Urinary bladder (tissue), 4 donors: ENCODE measurements around the gene EIF2AK3. TPM values are rescaled to one million over a fixed set of nuclear protein-coding genes. Genes with fewer than 3 reads are reported as not detected.
"Not testable (repeated sequence)": the region's sequence is repeated elsewhere in the genome, so short reads cannot be mapped to it uniquely, and the experiment has no call there.

Experiments
- DNase-seq: peaks from one replicate; pipeline ENCODE4 v3.0.0-alpha.2; 2015; ENCODE audit errors: extremely low spot score
- H3K27ac ChIP-seq: one replicate; pipeline ENCODE4 v1.5.1; 2013; ENCODE audit warnings: low read depth, mild to moderate bottlenecking, moderate library complexity
- H3K36me3 ChIP-seq: one replicate; pipeline ENCODE4 v1.6.1; 2013; ENCODE audit warnings: mild to moderate bottlenecking, moderate library complexity; ENCODE audit not compliant: insufficient read depth
- H3K4me1 ChIP-seq: one replicate; pipeline ENCODE4 v1.6.1; 2013; ENCODE audit warnings: mild to moderate bottlenecking, moderate library complexity; ENCODE audit not compliant: insufficient read depth
- H3K4me3 ChIP-seq: one replicate; pipeline ENCODE4 v1.5.1; 2013; ENCODE audit warnings: low read depth, low read length
- WGBS: extraction: QIAGEN DNeasy Blood & Tissue Kit; methylation state at CpG from one replicate; pipeline ENCODE4 v1.1.7; 2013; 5-methylcytosine and 5-hydroxymethylcytosine counted together
- polyA plus RNA-seq: library from polyadenylated mRNA; stranded (reverse); fragments of 200-250 nt; gene quantifications from one replicate; pipeline ENCODE4 v1.2.3, GENCODE V29; 2013
- total RNA-seq: library from RNA; depleted of rRNA; stranded (reverse); fragments of >200 nt; gene quantifications from one replicate; pipeline ENCODE4 v1.2.3, GENCODE V29; 2014
- donor health status: healthy with polysubstance abuse.
- donor health status: healthy.

EIF2AK3 gene
- total and polyA plus RNA-seq, 2 donors = 12.5 to 64.5 TPM

- Histone ChIP-seq H3K27ac (no peak overlapping the region), H3K4me3 (no peak overlapping the region), H3K4me1 (no peaks in the 10 kb centered on the region), H3K36me3 (no peaks in the 10 kb centered on the region)
- 73% methylated on average over 2 of the region's 2 CpGs for WGBS
- no peak for DNase-seq
These were observed 27.4 kb upstream of the EIF2AK3 start for GRCh38 chr2:88654714-88655113.

- DNase-seq = no peak
- Histone ChIP-seq H3K4me1 (no peaks in the 10 kb centered on the region), H3K4me3 (no peak overlapping the region), H3K36me3 (no peaks in the 10 kb centered on the region), H3K27ac (no peak overlapping the region)
- 88% methylated on average over 1 of the region's 1 CpG for WGBS
These were observed 24.4 kb upstream of the EIF2AK3 start for GRCh38 chr2:88651646-88652045.

- not testable (repeated sequence) for H3K4me3 ChIP-seq, H3K36me3 ChIP-seq, DNase-seq, H3K27ac ChIP-seq, H3K4me1 ChIP-seq
- WGBS = 63% methylated on average over 2 of the region's 2 CpGs
These were observed 18.1 kb upstream of the EIF2AK3 start for GRCh38 chr2:88645291-88645882.

- Histone ChIP-seq H3K4me3 (no peak overlapping the region), H3K4me1 (no peaks in the 10 kb centered on the region), H3K36me3 (no peaks in the 10 kb centered on the region), H3K27ac (no peak overlapping the region)
- WGBS = 43% methylated on average over 3 of the region's 3 CpGs
- no peak for DNase-seq
These were observed 15.0 kb upstream of the EIF2AK3 start for GRCh38 chr2:88642278-88642677.

- H3K4me1 ChIP-seq = no peaks in the 10 kb centered on the region
- no peak for DNase-seq
- no peak overlapping the region for H3K27ac ChIP-seq
- H3K36me3 ChIP-seq = no peaks in the 10 kb centered on the region
- 97% methylated on average over 7 of the region's 7 CpGs for WGBS
- H3K4me3 ChIP-seq = no peak overlapping the region
These were observed 14.1 kb upstream of the EIF2AK3 start for GRCh38 chr2:88641330-88641729.

GRCh38 chr2:88639865-88640264, 12.6 kb upstream of the EIF2AK3 start:
- H3K4me3 ChIP-seq = no peak overlapping the region
- no peak for DNase-seq
- no peak overlapping the region for H3K27ac ChIP-seq
- 70% methylated on average over 1 of the region's 1 CpG for WGBS
- no peaks in the 10 kb centered on the region for H3K4me1 ChIP-seq
- no peaks in the 10 kb centered on the region for H3K36me3 ChIP-seq

- no peak for DNase-seq
- Histone ChIP-seq H3K27ac (no peak overlapping the region), H3K4me3 (no peak overlapping the region), H3K36me3 (no peaks in the 10 kb centered on the region), H3K4me1 (no peaks in the 10 kb centered on the region)
- WGBS = 77% methylated on average over 3 of the region's 3 CpGs
These were observed 11.5 kb upstream of the EIF2AK3 start for GRCh38 chr2:88638743-88639142.

GRCh38 chr2:88638123-88638650, 10.9 kb upstream of the EIF2AK3 start:
- no peaks in the 10 kb centered on the region for H3K4me1 ChIP-seq

GRCh38 chr2:88637464-88637863, 10.2 kb upstream of the EIF2AK3 start:
- 57% methylated on average over 2 of the region's 2 CpGs for WGBS
- no peak overlapping the region for H3K4me3 ChIP-seq
- no peaks in the 10 kb centered on the region for H3K4me1 ChIP-seq
- H3K27ac ChIP-seq = no peak overlapping the region
- DNase-seq = no peak
- no peaks in the 10 kb centered on the region for H3K36me3 ChIP-seq

More at GRCh38 chr2:88638123-88638650, 10.9 kb upstream of the EIF2AK3 start:
- no peak overlapping the region for H3K27ac ChIP-seq
- no peak for DNase-seq
- no peaks in the 10 kb centered on the region for H3K36me3 ChIP-seq
- no peak overlapping the region for H3K4me3 ChIP-seq
- WGBS = 54% methylated on average over 2 of the region's 2 CpGs

- Histone ChIP-seq H3K4me3 (no peak overlapping the region), H3K36me3 (no peaks in the 10 kb centered on the region), H3K4me1 (no peaks in the 10 kb centered on the region), H3K27ac (no peak overlapping the region)
- no peak for DNase-seq
- 90% methylated on average over 1 of the region's 1 CpG for WGBS
These were observed 8.8 kb upstream of the EIF2AK3 start for GRCh38 chr2:88636026-88636425.

GRCh38 chr2:88632569-88632968, 5.3 kb upstream of the EIF2AK3 start:
- Histone ChIP-seq H3K4me1 (no peaks in the 10 kb centered on the region), H3K4me3 (no peak overlapping the region), H3K27ac (no peak overlapping the region), H3K36me3 (no peaks in the 10 kb centered on the region)
- 91% methylated on average over 3 of the region's 3 CpGs for WGBS
- no peak for DNase-seq

GRCh38 chr2:88628571-88628939, 1.3 kb upstream of the EIF2AK3 start:
- H3K4me1 ChIP-seq = no peaks in the 10 kb centered on the region
- no peak for DNase-seq
- peak overlapping the region; percentile 62 for H3K27ac ChIP-seq
- 91% methylated on average over 8 of the region's 8 CpGs for WGBS
- H3K36me3 ChIP-seq = no peaks in the 10 kb centered on the region
- no peak overlapping the region for H3K4me3 ChIP-seq

- 3% methylated on average over 21 of the region's 21 CpGs for WGBS
- H3K4me1 ChIP-seq = no peaks in the 10 kb centered on the region
- H3K4me3 ChIP-seq = peak overlapping the region; percentile 11
- H3K27ac ChIP-seq = peak overlapping the region; percentile 95
- no peak for DNase-seq
- no peaks in the 10 kb centered on the region for H3K36me3 ChIP-seq
These were observed 749 bp upstream of the EIF2AK3 start for GRCh38 chr2:88627856-88628570.
